ENCODE results near the gene ADGRL2. TPM values are rescaled to one million over a fixed set of nuclear protein-coding genes. Genes with fewer than 3 reads are reported as not detected.

ADGRL2 gene
- total RNA-seq, 1 donor from 2014 or later, result 270 TPM

DNA sequence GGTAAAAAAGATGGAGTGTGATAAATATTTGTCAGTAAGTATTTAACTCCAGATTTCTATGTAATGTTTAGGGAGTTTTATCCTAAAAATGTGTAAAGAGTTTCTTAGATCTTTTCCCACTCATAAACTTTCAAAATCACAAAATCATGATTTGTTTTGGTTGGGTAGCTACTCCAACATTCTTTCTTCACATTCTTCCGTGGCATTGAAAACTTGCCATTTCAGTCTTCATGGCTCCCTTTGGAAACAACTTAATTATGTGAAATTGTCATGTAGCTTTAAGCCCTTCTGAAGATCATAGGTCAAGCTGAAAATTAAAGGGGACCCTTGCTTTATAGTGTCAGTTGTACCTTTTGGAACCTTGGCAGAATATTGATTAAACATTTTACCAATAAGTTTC is 73.2 kb downstream of the ADGRL2 start:
- peaks cover 39% of the 10 kb centered on the region for H3K36me3 Mint-ChIP-seq
- H3K27me3 ChIP-seq, result no peaks in the 10 kb centered on the region
- peaks cover 22% of the 10 kb centered on the region for H3K36me3 ChIP-seq
- H2AFZ ChIP-seq (replicated peaks), result no peak overlapping the region
- H3K4me1 ChIP-seq, result peaks cover 62% of the 10 kb centered on the region
- no peaks in the 10 kb centered on the region for H3K27me3 Mint-ChIP-seq (ENCODE audit: insufficient read depth, low read depth)
- peaks cover 15% of the 10 kb centered on the region for H3K9me3 Mint-ChIP-seq
- no peak overlapping the region for H3K27ac Mint-ChIP-seq
- TF ChIP-seq EZH2phosphoT487 (IDR thresholded peaks at IDR 0.05) (no peak), EZH2 (IDR thresholded peaks at IDR 0.05) (no peak)
- TF ChIP-seq, protein P1, sequence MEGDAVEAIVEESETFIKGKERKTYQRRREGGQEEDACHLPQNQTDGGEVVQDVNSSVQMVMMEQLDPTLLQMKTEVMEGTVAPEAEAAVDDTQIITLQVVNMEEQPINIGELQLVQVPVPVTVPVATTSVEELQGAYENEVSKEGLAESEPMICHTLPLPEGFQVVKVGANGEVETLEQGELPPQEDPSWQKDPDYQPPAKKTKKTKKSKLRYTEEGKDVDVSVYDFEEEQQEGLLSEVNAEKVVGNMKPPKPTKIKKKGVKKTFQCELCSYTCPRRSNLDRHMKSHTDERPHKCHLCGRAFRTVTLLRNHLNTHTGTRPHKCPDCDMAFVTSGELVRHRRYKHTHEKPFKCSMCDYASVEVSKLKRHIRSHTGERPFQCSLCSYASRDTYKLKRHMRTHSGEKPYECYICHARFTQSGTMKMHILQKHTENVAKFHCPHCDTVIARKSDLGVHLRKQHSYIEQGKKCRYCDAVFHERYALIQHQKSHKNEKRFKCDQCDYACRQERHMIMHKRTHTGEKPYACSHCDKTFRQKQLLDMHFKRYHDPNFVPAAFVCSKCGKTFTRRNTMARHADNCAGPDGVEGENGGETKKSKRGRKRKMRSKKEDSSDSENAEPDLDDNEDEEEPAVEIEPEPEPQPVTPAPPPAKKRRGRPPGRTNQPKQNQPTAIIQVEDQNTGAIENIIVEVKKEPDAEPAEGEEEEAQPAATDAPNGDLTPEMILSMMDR (IDR thresholded peaks at IDR 0.05), result no peak
- no peak overlapping the region for H3K4me3 Mint-ChIP-seq
- no peak for DNase-seq (ENCODE audit: low spot score)
- no peak overlapping the region for H3K4me3 ChIP-seq
- peaks cover 69% of the 10 kb centered on the region for H4K20me1 ChIP-seq (ENCODE audit: low read depth)
- H3K4me1 Mint-ChIP-seq, result peaks cover 33% of the 10 kb centered on the region
- peaks cover 11% of the 10 kb centered on the region for H3F3A ChIP-seq (ENCODE audit: low read depth)
- H3K27ac ChIP-seq, result peak overlapping the region; percentile 69
- peaks cover 6% of the 10 kb centered on the region for H3K9me3 ChIP-seq (ENCODE audit: low read depth)
- peak overlapping the region; percentile 23 for H3K4me2 ChIP-seq
- H3K9ac ChIP-seq, result no peak overlapping the region
- peaks cover 100% of the 10 kb centered on the region for H3K79me2 ChIP-seq (ENCODE audit: low read depth)

DNA sequence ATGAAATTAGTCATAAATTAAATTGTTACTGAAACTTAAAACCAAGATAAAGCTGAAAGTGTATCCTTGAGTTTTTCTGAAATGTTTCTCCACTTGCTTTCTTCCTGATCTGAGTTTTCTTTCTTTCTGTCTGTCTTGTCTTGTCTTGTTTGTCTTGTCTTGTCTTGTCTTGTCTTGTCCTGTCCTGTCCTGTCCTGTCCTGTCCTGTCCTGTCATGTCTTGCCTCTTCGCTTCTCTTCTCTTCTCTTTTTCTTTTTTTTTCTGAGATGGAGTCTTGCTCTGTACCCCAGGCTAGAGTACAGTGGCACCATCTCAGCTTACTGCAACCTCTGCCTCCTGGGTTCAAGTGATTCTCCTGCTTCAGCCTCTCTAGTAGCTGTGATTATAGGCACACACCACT is 73.7 kb downstream of the ADGRL2 start:
- peaks cover 35% of the 10 kb centered on the region for H3K36me3 Mint-ChIP-seq
- peak overlapping the region; percentile 69 for H3K27ac ChIP-seq
- H3K4me3 Mint-ChIP-seq, result no peak overlapping the region
- no peak overlapping the region for H3K9ac ChIP-seq
- peaks cover 16% of the 10 kb centered on the region for H3F3A ChIP-seq (ENCODE audit: low read depth)
- no peak for DNase-seq (ENCODE audit: low spot score)
- TF ChIP-seq EZH2phosphoT487 (IDR thresholded peaks at IDR 0.05) (no peak), EZH2 (IDR thresholded peaks at IDR 0.05) (no peak)
- TF ChIP-seq, protein P1 (IDR thresholded peaks at IDR 0.05), result no peak
- peaks cover 74% of the 10 kb centered on the region for H4K20me1 ChIP-seq (ENCODE audit: low read depth)
- no peak overlapping the region for H3K4me3 ChIP-seq
- H3K9me3 Mint-ChIP-seq, result peaks cover 11% of the 10 kb centered on the region
- no peak overlapping the region for H3K27ac Mint-ChIP-seq
- no peaks in the 10 kb centered on the region for H3K27me3 Mint-ChIP-seq (ENCODE audit: insufficient read depth, low read depth)
- H2AFZ ChIP-seq (replicated peaks), result no peak overlapping the region
- H3K36me3 ChIP-seq, result peaks cover 18% of the 10 kb centered on the region
- H3K79me2 ChIP-seq (ENCODE audit: low read depth), result peaks cover 100% of the 10 kb centered on the region
- peak overlapping the region; percentile 23 for H3K4me2 ChIP-seq
- peaks cover 67% of the 10 kb centered on the region for H3K4me1 ChIP-seq
- peaks cover 6% of the 10 kb centered on the region for H3K9me3 ChIP-seq (ENCODE audit: low read depth)
- H3K4me1 Mint-ChIP-seq, result peaks cover 33% of the 10 kb centered on the region
- H3K27me3 ChIP-seq, result no peaks in the 10 kb centered on the region

DNA sequence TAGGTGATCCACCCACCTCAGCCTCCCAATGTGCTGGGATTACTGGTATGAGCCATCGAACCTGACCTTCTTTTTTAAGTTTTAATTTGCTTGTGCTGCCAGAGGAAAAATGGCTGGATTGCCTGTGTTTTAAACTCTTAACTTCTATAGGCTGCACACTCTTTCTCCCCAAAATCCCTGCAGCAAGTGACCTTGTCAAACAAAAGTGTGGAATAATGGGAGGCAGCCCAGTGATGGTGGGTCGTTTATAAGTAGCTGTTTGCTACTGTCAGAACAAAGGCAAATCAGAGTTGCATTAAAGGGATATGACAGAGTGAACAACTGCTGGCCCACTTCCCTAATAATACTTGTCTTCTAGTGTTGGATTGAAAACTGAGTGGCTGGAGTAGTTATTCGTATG is 74.2 kb downstream of the ADGRL2 start:
- peaks cover 100% of the 10 kb centered on the region for H3K79me2 ChIP-seq (ENCODE audit: low read depth)
- DNase-seq (ENCODE audit: low spot score), result peak; percentile 13
- Mint-ChIP-seq H3K36me3 (peaks cover 33% of the 10 kb centered on the region), H3K4me1 (peaks cover 33% of the 10 kb centered on the region), H3K9me3 (peaks cover 11% of the 10 kb centered on the region), H3K4me3 (no peak overlapping the region), H3K27ac (no peak overlapping the region), H3K27me3 (ENCODE audit: insufficient read depth, low read depth) (no peaks in the 10 kb centered on the region)
- no peaks in the 10 kb centered on the region for H3K27me3 ChIP-seq
- H4K20me1 ChIP-seq (ENCODE audit: low read depth), result peaks cover 79% of the 10 kb centered on the region
- H2AFZ ChIP-seq (replicated peaks), result no peak overlapping the region
- peaks cover 6% of the 10 kb centered on the region for H3K9me3 ChIP-seq (ENCODE audit: low read depth)
- no peak overlapping the region for H3K4me2 ChIP-seq
- H3K4me1 ChIP-seq, result peaks cover 72% of the 10 kb centered on the region
- H3F3A ChIP-seq (ENCODE audit: low read depth), result peaks cover 17% of the 10 kb centered on the region
- H3K36me3 ChIP-seq, result peaks cover 14% of the 10 kb centered on the region
- H3K9ac ChIP-seq, result no peak overlapping the region
- no peak for TF ChIP-seq EZH2 (IDR thresholded peaks at IDR 0.05)
- TF ChIP-seq EZH2phosphoT487 (IDR thresholded peaks at IDR 0.05), result no peak
- TF ChIP-seq, protein P1 (IDR thresholded peaks at IDR 0.05), result no peak
- H3K4me3 ChIP-seq, result no peak overlapping the region
- peak overlapping the region; percentile 69 for H3K27ac ChIP-seq

All from neural progenitor cell (in vitro differentiated cells).